ENCODE data around the gene JMJD8.

GRCh38 chr16:634996-635395 lies 49.1 kb downstream of the JMJD8 start:
- TF ChIP-seq CTCF (IDR thresholded peaks at IDR 0.05 in 2 of 3, conservative IDR thresholded peaks at IDR 0.05 in 1 of 3; ENCODE audit: borderline replicate concordance in 1 of 3, insufficient read depth in 1 of 3, low read depth in 2 of 3, low read length in 2 of 3) (no peak), YY1 (IDR thresholded peaks at IDR 0.05; ENCODE audit: extremely low read depth, insufficient replicate concordance, low read depth, low read length) (no peak), EGR1 (IDR thresholded peaks at IDR 0.05; ENCODE audit: low read depth) (no peak), EZH2 (IDR thresholded peaks at IDR 0.05) (no peak), RAD21 (IDR thresholded peaks at IDR 0.05; ENCODE audit: low read depth) (no peak), MAX (IDR thresholded peaks at IDR 0.05) (no peak), ZNF274 (IDR thresholded peaks at IDR 0.05; ENCODE audit: low read depth, low read length) (no peak), POLR2A (IDR thresholded peaks at IDR 0.05; ENCODE audit: borderline replicate concordance, extremely low read depth, insufficient read depth, insufficient read length) (no peak), JUND (IDR thresholded peaks at IDR 0.05) (no peak), EZH2phosphoT487 (IDR thresholded peaks at IDR 0.05; ENCODE audit: borderline replicate concordance) (no peak), FOSL1 (IDR thresholded peaks at IDR 0.05; ENCODE audit: low read depth) (no peak)

Measured in HCT116 (cell line).